Activated CD4-positive, alpha-beta T cell treated with anti-CD3 and anti-CD28 coated beads for 36 hours (primary cell): ENCODE data around the gene LARGE1. TPM values are rescaled to one million over a fixed set of nuclear protein-coding genes. Genes with fewer than 3 reads are reported as not detected.

Source experiments
- ATAC-seq: fragments of 200-7000 bp; cut with Tn5 transposase; one replicate; pipeline ENCODE4 v1.10.0; 2021; ENCODE audit warnings: mild to moderate bottlenecking, moderate library complexity
- CTCF ChIA-PET: fragments of 350-600 bp; sonication (Branson Sonifier 250); formaldehyde crosslinking; loops from one replicate; lab custom pipeline; 2021; ENCODE audit warnings: antibody characterized with exemption; lab: Charles Lee
- POLR2A ChIA-PET: fragments of 350-600 bp; sonication (Branson Sonifier 250); formaldehyde crosslinking; loops from one replicate; lab custom pipeline; 2021; ENCODE audit warnings: antibody characterized with exemption, inconsistent platforms; lab: Charles Lee
- DNase-seq: peaks from one replicate; pipeline ENCODE4 v3.0.0-alpha.2; 2020
- H3K27ac Mint-ChIP-seq: one replicate; pipeline ENCODE4 v1.8.0; 2021; ENCODE audit warnings: mixed read lengths
- H3K27me3 Mint-ChIP-seq: one replicate; pipeline ENCODE4 v1.8.0; 2021; ENCODE audit warnings: mixed read lengths
- H3K36me3 Mint-ChIP-seq: one replicate; pipeline ENCODE4 v1.8.0; 2021; ENCODE audit warnings: low read depth, mixed read lengths
- H3K4me1 Mint-ChIP-seq: one replicate; pipeline ENCODE4 v1.8.0; 2021; ENCODE audit warnings: mixed read lengths
- H3K4me3 Mint-ChIP-seq: one replicate; pipeline ENCODE4 v1.8.0; 2021; ENCODE audit warnings: mild to moderate bottlenecking, moderate library complexity, mixed read lengths
- H3K9me3 Mint-ChIP-seq: one replicate; pipeline ENCODE4 v1.8.0; 2021; ENCODE audit warnings: low read depth, mixed read lengths
- intact Hi-C, 2 experiments: fragments of 100-400 bp; cut with DNase I in 1 of 2; cut with micrococcal nuclease in 1 of 2; formaldehyde crosslinking; loops; one replicate each; pipeline versions ENCODE4 v1.14.2 to v1.15.1; 2022 to 2024; cut with DNase I, micrococcal nuclease
- total RNA-seq, 2 experiments: library from RNA; stranded (reverse); gene quantifications; one replicate each; pipeline ENCODE4 v1.2.3, GENCODE V29; 2021

Gene LARGE1
- total RNA-seq, 2 experiments from 2014 or later, result 0.39 to 0.57 TPM

DNA sequence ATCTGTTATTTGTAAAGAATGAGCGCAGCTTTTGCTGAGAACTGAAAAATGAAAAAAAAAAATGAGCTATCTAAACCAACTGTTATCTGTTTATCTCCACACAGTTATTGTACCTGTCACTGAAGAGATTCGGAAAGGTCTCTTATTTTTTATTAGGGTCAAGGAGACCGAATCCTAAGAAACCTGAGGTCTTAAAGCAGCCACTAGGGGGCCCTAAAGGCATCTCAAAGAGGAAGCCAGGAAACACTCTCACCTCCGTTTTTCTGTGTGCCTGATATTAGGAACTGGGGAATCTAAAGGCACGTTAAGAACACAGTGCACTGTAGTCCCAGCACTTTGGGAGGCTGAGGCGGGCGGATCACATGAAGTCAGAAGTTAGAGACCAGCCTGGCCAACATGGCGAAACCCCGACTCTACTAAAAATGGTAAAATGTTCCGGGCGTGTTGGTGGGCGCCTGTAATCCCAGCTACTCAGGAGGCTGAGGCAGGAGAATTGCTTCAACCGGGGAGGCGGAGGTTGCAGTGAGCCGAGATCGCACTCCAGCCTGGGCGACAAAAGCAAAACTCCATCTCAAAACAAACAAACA lies 3.5 kb upstream of the LARGE1 start:
- Mint-ChIP-seq H3K27me3 (peaks cover 49% of the 10 kb centered on the region), H3K4me1 (peaks cover 16% of the 10 kb centered on the region), H3K9me3 (no peaks in the 10 kb centered on the region), H3K36me3 (peaks cover 2% of the 10 kb centered on the region), H3K4me3 (no peak overlapping the region), H3K27ac (no peak overlapping the region)
- ChIA-PET POLR2A (no interaction called here), CTCF (interaction anchor here (0.6 to 1.0 kb wide), 2 partner anchors 12 to 387 kb away, joined by 3 read pairs; no protein-coding TSS in a partner anchor)
- intact Hi-C loops, result loop anchor here in 1 of 2 experiments (1.0 to 5.0 kb wide), 2 partner anchors 182 to 1099 kb away; no protein-coding TSS in a partner anchor
- DNase-seq, result peak; percentile 54
- no peak for ATAC-seq

- POLR2A ChIA-PET, result no interaction called here
- no peak for DNase-seq
- Mint-ChIP-seq H3K4me3 (peak overlapping the region; percentile 50), H3K36me3 (peaks cover 2% of the 10 kb centered on the region), H3K4me1 (peaks cover 16% of the 10 kb centered on the region), H3K27ac (no peak overlapping the region), H3K27me3 (peaks cover 55% of the 10 kb centered on the region), H3K9me3 (no peaks in the 10 kb centered on the region)
- ATAC-seq, result no peak
- intact Hi-C loops, result loop anchor here in 1 of 2 experiments (5.0 kb wide), 1 partner anchor 1099 kb away; no protein-coding TSS in a partner anchor
- CTCF ChIA-PET, result interaction anchor here (0.6 to 1.0 kb wide), 3 partner anchors 13 to 673 kb away, joined by 3 read pairs; no protein-coding TSS in a partner anchor
Observed at GRCh38 chr22:33923033-33923432, 2.8 kb upstream of the LARGE1 start.

DNA sequence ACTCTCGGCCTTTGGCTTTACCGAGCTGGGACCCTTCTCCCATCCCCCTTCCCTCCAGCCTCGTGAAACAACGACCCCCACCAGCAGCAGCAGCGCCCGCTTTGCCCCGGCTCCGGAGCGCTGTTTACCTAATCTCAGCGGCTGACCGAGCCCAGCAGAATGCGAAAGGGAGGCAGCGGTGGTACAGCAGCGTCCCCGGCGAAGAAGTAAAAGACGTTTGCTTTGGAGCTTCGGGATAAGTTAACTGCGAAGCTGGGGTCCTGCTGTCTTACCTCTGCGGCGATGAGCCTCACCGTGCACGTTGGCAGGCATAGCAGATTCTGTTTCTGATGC lies 2.0 kb upstream of the LARGE1 start:
- no peaks in the 10 kb centered on the region for H3K9me3 Mint-ChIP-seq
- peak overlapping the region; percentile 50 for H3K4me3 Mint-ChIP-seq
- ChIA-PET CTCF (interaction anchor here (0.7 kb wide), 1 partner anchor 672 kb away, joined by 3 read pairs; no protein-coding TSS in a partner anchor), POLR2A (no interaction called here)
- peaks cover 16% of the 10 kb centered on the region for H3K4me1 Mint-ChIP-seq
- H3K36me3 Mint-ChIP-seq, result peaks cover 2% of the 10 kb centered on the region
- intact Hi-C loops, result loop anchor here in 1 of 2 experiments (5.0 kb wide), 1 partner anchor 1100 kb away; no protein-coding TSS in a partner anchor
- DNase-seq (peak; percentile 25), ATAC-seq (no peak)
- H3K27me3 Mint-ChIP-seq, result peaks cover 60% of the 10 kb centered on the region
- H3K27ac Mint-ChIP-seq, result no peak overlapping the region

DNA sequence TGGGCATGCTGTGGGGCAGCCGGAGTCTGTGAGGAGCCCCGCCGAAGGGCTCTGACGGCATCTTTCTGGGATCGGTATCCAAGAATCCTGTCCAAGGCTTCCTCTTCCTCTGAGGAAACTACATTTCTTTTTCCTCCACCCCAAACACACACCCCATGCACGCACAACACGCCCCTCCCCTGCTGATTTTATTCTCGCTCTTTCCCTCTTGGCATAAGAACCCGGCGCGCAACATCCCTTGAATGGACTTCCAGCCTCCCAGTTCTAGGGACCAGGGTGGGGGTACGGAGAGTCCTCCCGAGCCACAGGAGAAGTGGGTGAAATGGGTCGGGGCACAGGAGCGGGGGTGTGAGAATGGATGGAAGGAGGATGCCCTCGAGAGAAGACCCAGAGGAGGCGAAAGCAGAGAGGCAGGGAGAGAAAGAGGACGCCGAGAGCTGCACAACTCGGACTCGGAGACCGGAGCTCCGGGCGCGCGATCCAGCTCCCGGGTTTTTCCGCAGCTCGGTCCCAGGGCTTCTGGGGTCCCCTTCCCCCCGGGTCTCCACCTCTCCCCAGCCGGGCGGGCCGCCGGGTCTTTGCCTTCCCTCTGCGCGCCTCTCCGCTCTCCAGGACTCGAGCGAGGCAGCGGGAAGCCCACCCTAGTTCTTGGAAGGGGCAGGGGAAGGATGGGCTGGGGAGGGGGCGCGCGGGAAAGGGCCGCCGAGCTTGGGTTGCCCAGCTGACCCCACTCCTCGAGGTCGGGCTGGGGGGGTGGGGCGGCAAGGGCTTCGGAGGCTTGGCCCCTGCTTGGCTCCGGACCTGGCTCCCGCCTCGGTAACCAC lies 1.5 kb upstream of the LARGE1 start:
- H3K4me1 Mint-ChIP-seq, result peaks cover 16% of the 10 kb centered on the region
- H3K4me3 Mint-ChIP-seq, result peak overlapping the region; percentile 60
- intact Hi-C loops, result loop anchor here in 1 of 2 experiments (5.0 kb wide), 1 partner anchor 1101 kb away; no protein-coding TSS in a partner anchor
- ATAC-seq (no peak), DNase-seq (peak; percentile 35)
- no peak overlapping the region for H3K27ac Mint-ChIP-seq
- peaks cover 61% of the 10 kb centered on the region for H3K27me3 Mint-ChIP-seq
- CTCF ChIA-PET, result interaction anchor here (0.6 kb wide), 1 partner anchor 13 kb away, joined by 3 read pairs; no protein-coding TSS in a partner anchor
- POLR2A ChIA-PET, result no interaction called here
- peaks cover 2% of the 10 kb centered on the region for H3K36me3 Mint-ChIP-seq
- H3K9me3 Mint-ChIP-seq, result no peaks in the 10 kb centered on the region

- Mint-ChIP-seq H3K9me3 (no peaks in the 10 kb centered on the region), H3K36me3 (peaks cover 2% of the 10 kb centered on the region), H3K27me3 (peaks cover 68% of the 10 kb centered on the region), H3K27ac (no peak overlapping the region), H3K4me1 (peaks cover 16% of the 10 kb centered on the region), H3K4me3 (peak overlapping the region; percentile 60)
- ATAC-seq (peak; percentile 97), DNase-seq (peak; percentile 95)
- intact Hi-C loops, result loop anchor here in 1 of 2 experiments (5.0 kb wide), 1 partner anchor 1101 kb away; no protein-coding TSS in a partner anchor
- CTCF ChIA-PET, result interaction anchor here (0.6 kb wide), 1 partner anchor 13 kb away, joined by 3 read pairs; no protein-coding TSS in a partner anchor
- POLR2A ChIA-PET, result no interaction called here
Observed at GRCh38 chr22:33920927-33921524, 750 bp upstream of the LARGE1 start.

DNA sequence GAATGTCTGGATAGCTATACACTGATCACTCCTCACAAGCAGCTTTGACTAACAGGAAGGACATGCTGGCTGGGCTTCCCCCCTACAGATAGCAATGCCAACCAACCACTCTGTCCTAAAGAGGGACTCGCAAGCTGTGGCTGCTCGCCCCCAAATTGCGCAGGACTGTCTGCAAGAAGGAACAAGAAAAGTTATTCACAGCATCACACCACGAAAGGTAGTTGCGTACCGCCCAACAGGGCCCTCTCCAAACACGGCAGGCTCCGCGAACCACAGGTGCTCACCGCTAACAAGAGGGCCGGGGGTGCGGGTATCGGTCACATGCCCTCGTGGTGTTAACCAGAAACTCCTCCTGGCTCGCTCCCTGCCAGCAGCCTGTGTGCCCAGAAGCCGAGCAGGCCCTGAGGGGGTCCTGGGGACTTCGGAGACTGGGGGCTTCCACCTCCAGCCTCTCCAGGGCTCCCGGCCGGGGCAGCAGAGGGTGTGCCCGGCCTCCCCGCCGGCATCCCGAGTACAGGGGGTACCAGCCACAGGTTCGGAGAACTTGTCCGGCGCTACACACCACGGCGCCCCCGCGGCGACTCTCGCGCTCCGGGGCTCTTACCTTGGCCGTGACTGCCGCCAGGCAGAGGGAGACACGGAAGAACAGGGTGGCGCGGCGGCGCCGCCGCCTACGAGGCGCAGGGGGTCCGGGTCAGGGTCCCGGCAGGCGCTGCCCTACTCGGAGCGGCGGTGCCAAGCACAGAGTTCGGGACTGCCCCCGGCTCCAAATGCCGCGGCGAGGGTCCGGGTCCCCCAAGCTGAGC lies 682 bp downstream of the LARGE1 start:
- H3K27me3 Mint-ChIP-seq, result peaks cover 66% of the 10 kb centered on the region
- H3K27ac Mint-ChIP-seq, result no peak overlapping the region
- peaks cover 16% of the 10 kb centered on the region for H3K4me1 Mint-ChIP-seq
- H3K9me3 Mint-ChIP-seq, result no peaks in the 10 kb centered on the region
- peak; percentile 24 for DNase-seq
- peak overlapping the region; percentile 18 for H3K4me3 Mint-ChIP-seq
- ChIA-PET POLR2A (no interaction called here), CTCF (interaction anchor here (0.6 kb wide), 1 partner anchor 620 kb away, joined by 3 read pairs; no protein-coding TSS in a partner anchor)
- intact Hi-C loops, result loop anchor here in 1 of 2 experiments (5.0 kb wide), 1 partner anchor 1103 kb away; no protein-coding TSS in a partner anchor
- no peak for ATAC-seq
- peaks cover 2% of the 10 kb centered on the region for H3K36me3 Mint-ChIP-seq

DNA sequence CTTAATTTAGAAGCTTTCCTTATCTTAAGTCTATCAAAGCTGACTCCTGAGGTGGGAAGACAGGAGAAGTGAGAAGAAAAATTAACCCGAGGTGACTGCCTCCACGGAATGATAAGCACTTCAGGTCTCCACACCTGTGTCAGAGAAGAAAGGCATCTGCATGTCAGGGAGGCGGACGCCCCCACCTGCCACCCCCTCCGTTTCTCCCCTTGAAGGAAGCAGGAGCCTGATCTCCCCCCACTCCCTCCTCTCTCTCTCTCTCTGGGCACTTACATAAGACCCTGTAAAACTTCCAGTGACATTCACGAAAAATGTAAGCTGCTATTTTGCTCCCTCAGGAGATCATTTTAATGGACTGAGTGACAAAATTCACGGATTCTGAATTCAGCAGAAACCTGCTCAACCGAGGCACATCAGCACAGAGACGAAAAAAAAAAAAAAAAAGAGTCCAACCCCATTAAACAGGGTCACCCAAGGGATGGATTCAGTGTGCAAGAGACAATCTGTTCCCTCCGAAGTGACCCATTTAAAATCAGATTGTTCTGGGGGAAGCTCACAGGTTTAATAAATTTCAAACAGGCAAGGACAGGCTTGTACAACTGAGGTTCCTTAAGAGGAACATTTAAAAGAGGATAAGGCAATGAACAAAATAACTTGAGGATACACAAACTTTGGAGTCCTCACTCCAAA lies 1.5 kb downstream of the LARGE1 start:
- peaks cover 2% of the 10 kb centered on the region for H3K36me3 Mint-ChIP-seq
- ATAC-seq (no peak), DNase-seq (no peak)
- POLR2A ChIA-PET, result no interaction called here
- peaks cover 60% of the 10 kb centered on the region for H3K27me3 Mint-ChIP-seq
- intact Hi-C loops, result no loop called here
- H3K4me3 Mint-ChIP-seq, result peak overlapping the region; percentile 18
- H3K4me1 Mint-ChIP-seq, result peaks cover 16% of the 10 kb centered on the region
- H3K9me3 Mint-ChIP-seq, result no peaks in the 10 kb centered on the region
- H3K27ac Mint-ChIP-seq, result no peak overlapping the region
- CTCF ChIA-PET, result no interaction called here

- no peak overlapping the region for H3K27ac Mint-ChIP-seq
- H3K4me1 Mint-ChIP-seq, result peaks cover 11% of the 10 kb centered on the region
- DNase-seq, result no peak
- peaks cover 51% of the 10 kb centered on the region for H3K27me3 Mint-ChIP-seq
- ChIA-PET CTCF (no interaction called here), POLR2A (no interaction called here)
- no peak for ATAC-seq
- H3K9me3 Mint-ChIP-seq, result no peaks in the 10 kb centered on the region
- intact Hi-C loops, result no loop called here
- peaks cover 2% of the 10 kb centered on the region for H3K36me3 Mint-ChIP-seq
- H3K4me3 Mint-ChIP-seq, result no peak overlapping the region
Observed at GRCh38 chr22:33917744-33918406, 2.4 kb downstream of the LARGE1 start.

- intact Hi-C loops, result no loop called here
- Mint-ChIP-seq H3K4me1 (no peaks in the 10 kb centered on the region), H3K9me3 (no peaks in the 10 kb centered on the region), H3K27ac (no peak overlapping the region), H3K27me3 (peaks cover 45% of the 10 kb centered on the region), H3K4me3 (no peak overlapping the region), H3K36me3 (no peaks in the 10 kb centered on the region)
- ChIA-PET CTCF (no interaction called here), POLR2A (no interaction called here)
- DNase-seq (no peak), ATAC-seq (no peak)
Observed at GRCh38 chr22:33914699-33915098, 5.6 kb downstream of the LARGE1 start.

DNA sequence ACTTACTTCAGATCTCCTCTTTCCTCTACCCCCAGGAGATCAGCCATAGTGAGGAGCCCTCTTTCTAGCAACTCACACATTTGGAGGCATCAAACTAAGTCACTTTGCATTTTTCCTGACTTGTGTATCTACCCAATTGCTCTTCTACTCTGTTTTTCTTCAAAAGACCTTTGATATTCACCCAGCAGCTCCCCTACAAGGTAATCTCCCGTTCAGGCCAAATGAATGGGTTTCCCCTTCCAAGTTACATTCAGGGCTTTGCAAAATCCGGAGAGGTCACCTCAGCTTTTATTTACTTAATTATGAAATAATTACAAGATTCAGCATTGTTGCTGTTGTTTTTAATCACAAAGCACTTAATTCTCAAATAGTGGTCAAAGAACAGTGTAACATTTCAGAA lies 6.1 kb downstream of the LARGE1 start:
- intact Hi-C loops, result no loop called here
- Mint-ChIP-seq H3K9me3 (no peaks in the 10 kb centered on the region), H3K27me3 (peaks cover 42% of the 10 kb centered on the region), H3K27ac (no peak overlapping the region), H3K36me3 (no peaks in the 10 kb centered on the region), H3K4me3 (no peak overlapping the region), H3K4me1 (no peaks in the 10 kb centered on the region)
- ChIA-PET POLR2A (no interaction called here), CTCF (no interaction called here)
- DNase-seq, result no peak
- no peak for ATAC-seq
